ENCODE data around the gene NCAM1. TPM values are rescaled to one million over a fixed set of nuclear protein-coding genes. Genes with fewer than 3 reads are reported as not detected.

Gene NCAM1
- total RNA-seq, 1 experiment from 2014 or later = 5.9 TPM

- Mint-ChIP-seq H3K36me3 (no peaks in the 10 kb centered on the region), H3K27ac (no peak overlapping the region), H3K27me3 (ENCODE audit: low read depth) (peaks cover 5% of the 10 kb centered on the region), H3K4me3 (no peak overlapping the region), H3K4me1 (peaks cover 8% of the 10 kb centered on the region), H3K9me3 (no peaks in the 10 kb centered on the region)
- DNase-seq (ENCODE audit: low spot score) (no peak), ATAC-seq (no peak)
- ChIA-PET CTCF (no interaction called here), POLR2A (no interaction called here)
- TF ChIP-seq ETV6 (CRISPR knock-in tag; IDR thresholded peaks at IDR 0.05) = no peak
Observed at GRCh38 chr11:113308601-113309000, 347.4 kb downstream of the NCAM1 start.

GRCh38 chr11:113311536-113311935 is 350.3 kb downstream of the NCAM1 start:
- ChIA-PET POLR2A (no interaction called here), CTCF (no interaction called here)
- TF ChIP-seq MXD4 (CRISPR knock-in tag; IDR thresholded peaks at IDR 0.05; ENCODE audit: borderline replicate concordance) (no peak), ZNF281 (CRISPR knock-in tag; IDR thresholded peaks at IDR 0.05) (no peak), PRRX2 (CRISPR knock-in tag; IDR thresholded peaks at IDR 0.05) (no peak), GRHL2 (CRISPR knock-in tag; IDR thresholded peaks at IDR 0.05; ENCODE audit: insufficient replicate concordance, severe bottlenecking) (no peak), RORB (CRISPR knock-in tag; IDR thresholded peaks at IDR 0.05) (no peak), FOXJ3 (CRISPR knock-in tag; IDR thresholded peaks at IDR 0.05; ENCODE audit: borderline replicate concordance) (no peak), GABPB1 (CRISPR knock-in tag; IDR thresholded peaks at IDR 0.05) (no peak), E2F5 (CRISPR knock-in tag; IDR thresholded peaks at IDR 0.05) (no peak), TCF7 (CRISPR knock-in tag; IDR thresholded peaks at IDR 0.05; ENCODE audit: low read depth) (no peak), CREB1 (CRISPR knock-in tag; IDR thresholded peaks at IDR 0.05) (no peak), IRF2 (CRISPR knock-in tag; IDR thresholded peaks at IDR 0.05; ENCODE audit: borderline replicate concordance, low read depth) (no peak), NR2C2 (CRISPR knock-in tag; IDR thresholded peaks at IDR 0.05) (no peak), NFE2L1 (CRISPR knock-in tag; IDR thresholded peaks at IDR 0.05) (no peak), ATF3 (CRISPR knock-in tag; conservative IDR thresholded peaks at IDR 0.05) (no peak), USF1 (CRISPR knock-in tag; IDR thresholded peaks at IDR 0.05) (no peak), OVOL2 (CRISPR knock-in tag; IDR thresholded peaks at IDR 0.05; ENCODE audit: borderline replicate concordance) (no peak), NR3C1 (CRISPR knock-in tag; conservative IDR thresholded peaks at IDR 0.05; ENCODE audit: low read depth) (no peak), ERG (CRISPR knock-in tag; IDR thresholded peaks at IDR 0.05) (no peak)
- DNase-seq (ENCODE audit: low spot score) (no peak), ATAC-seq (no peak)
- peaks cover 23% of the 10 kb centered on the region for H3K4me1 Mint-ChIP-seq
- H3K27me3 Mint-ChIP-seq (ENCODE audit: low read depth) = peaks cover 11% of the 10 kb centered on the region
- H3K9me3 Mint-ChIP-seq = no peaks in the 10 kb centered on the region
- no peak overlapping the region for H3K27ac Mint-ChIP-seq
- no peaks in the 10 kb centered on the region for H3K36me3 Mint-ChIP-seq
- no peak overlapping the region for H3K4me3 Mint-ChIP-seq
